Measurements from ENCODE around the gene TNC.
A peak's percentile ranks its signal among the peaks of the same experiment; 100 is the strongest.

TNC gene

GRCh38 chr9:115042781-115043509, 75.0 kb downstream of the TNC start:
- no peak for DNase-seq

GRCh38 chr9:115039516-115040120, 78.3 kb downstream of the TNC start:
- no peak for DNase-seq

GRCh38 chr9:115038178-115038577, 79.8 kb downstream of the TNC start:
- DNase-seq, result no peak

- no peak for DNase-seq
These were observed 81.3 kb downstream of the TNC start for GRCh38 chr9:115036691-115037090.

- DNase-seq, result no peak
These were observed 81.9 kb downstream of the TNC start for GRCh38 chr9:115035841-115036612.

GRCh38 chr9:115034801-115035200, 83.2 kb downstream of the TNC start:
- DNase-seq, result no peak

GRCh38 chr9:115033800-115034199, 84.2 kb downstream of the TNC start:
- no peak for DNase-seq

- DNase-seq, result no peak
These were observed 85.7 kb downstream of the TNC start for GRCh38 chr9:115032296-115032695.

- DNase-seq, result no peak
These were observed 88.0 kb downstream of the TNC start for GRCh38 chr9:115030006-115030405.

- no peak for DNase-seq
These were observed 92.2 kb downstream of the TNC start for GRCh38 chr9:115025721-115026120.

GRCh38 chr9:115024925-115025535, 92.9 kb downstream of the TNC start:
- DNase-seq, result no peak

- no peak for DNase-seq
These were observed 95.1 kb downstream of the TNC start for GRCh38 chr9:115022760-115023434.

GRCh38 chr9:115018547-115019435, 99.2 kb downstream of the TNC start:
- no peak for DNase-seq

GRCh38 chr9:115016344-115016743, 101.6 kb downstream of the TNC start:
- DNase-seq, result no peak

GRCh38 chr9:115015018-115015635, 102.8 kb downstream of the TNC start:
- DNase-seq, result no peak

- DNase-seq, result no peak
These were observed 103.5 kb downstream of the TNC start for GRCh38 chr9:115014438-115014837.

GRCh38 chr9:115013998-115014397, 104.0 kb downstream of the TNC start:
- peak; percentile 85 for DNase-seq

GRCh38 chr9:115012486-115012885, 105.5 kb downstream of the TNC start:
- DNase-seq, result no peak

- DNase-seq, result no peak
These were observed 107.1 kb downstream of the TNC start for GRCh38 chr9:115010874-115011273.

- no peak for DNase-seq
These were observed 109.3 kb downstream of the TNC start for GRCh38 chr9:115008536-115009270.

GRCh38 chr9:115006660-115007059, 111.3 kb downstream of the TNC start:
- DNase-seq, result no peak

Data from CD4-positive, alpha-beta T cell treated with Interleukin-10 for 1 hour (primary cell).